Embryonic facial prominence (tissue), 1 donor: Measurements from ENCODE around the gene NHP2.

Experiments
- DNase-seq: peaks from one replicate; pipeline ENCODE4 v3.0.0-alpha.2; 2016; ENCODE audit errors: extremely low spot score

NHP2 gene

DNA sequence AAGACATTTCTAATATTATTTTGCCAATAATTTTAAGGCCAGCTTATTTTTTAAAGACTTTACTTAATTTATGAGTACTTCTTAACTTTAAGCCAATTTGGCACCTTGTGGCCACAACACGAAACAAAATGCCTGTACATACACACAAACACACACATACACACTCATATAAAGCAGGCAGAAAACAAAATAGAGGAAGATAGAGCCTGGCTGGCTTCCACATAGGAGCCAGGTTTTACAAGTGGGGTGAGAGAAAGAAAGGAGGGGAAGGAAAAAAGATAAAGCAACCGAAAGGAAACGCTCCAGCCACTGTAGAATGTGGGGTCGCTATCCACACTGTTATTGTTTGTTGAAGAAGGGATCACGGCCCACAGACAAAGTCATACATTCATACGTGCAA, 23.1 kb upstream of the NHP2 start:
- DNase-seq = no peak

DNA sequence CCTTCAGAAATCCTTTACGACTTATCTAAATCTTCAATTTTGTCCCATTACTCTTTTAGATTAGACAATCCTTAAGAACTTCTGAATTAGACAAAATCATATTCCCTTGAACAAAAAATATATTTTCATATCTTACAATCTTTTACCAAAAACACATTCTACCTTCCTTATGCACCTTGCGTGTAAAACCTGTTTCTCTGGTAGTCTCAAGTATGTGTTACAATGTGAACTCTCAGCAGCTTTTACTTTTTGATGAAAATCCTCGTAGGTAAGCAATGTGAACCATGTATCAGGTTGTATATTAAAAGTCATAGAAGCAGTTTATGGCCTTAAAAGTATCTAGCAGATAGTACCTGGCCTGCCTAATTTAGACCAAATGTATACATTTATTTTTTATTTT, 20.8 kb upstream of the NHP2 start:
- no peak for DNase-seq

DNA sequence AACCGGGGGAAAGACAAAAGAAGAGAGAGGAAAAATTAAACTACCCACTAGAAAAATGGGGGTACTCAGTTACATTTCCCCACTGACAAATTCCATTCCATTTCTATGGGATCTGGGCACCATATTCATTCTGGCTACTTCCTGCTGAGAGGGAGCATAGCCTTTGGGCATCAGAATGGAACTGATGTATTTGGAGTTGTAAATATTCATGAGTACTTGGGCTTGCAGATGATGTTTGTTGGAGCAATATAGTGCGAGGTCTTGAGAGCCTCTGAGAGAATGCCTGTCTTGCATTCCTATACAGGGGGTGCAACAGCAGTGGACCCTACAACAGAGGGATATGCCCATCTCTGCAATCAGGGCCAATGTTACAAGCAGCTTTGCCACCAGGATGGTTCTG, 16.8 kb upstream of the NHP2 start:
- no peak for DNase-seq

DNA sequence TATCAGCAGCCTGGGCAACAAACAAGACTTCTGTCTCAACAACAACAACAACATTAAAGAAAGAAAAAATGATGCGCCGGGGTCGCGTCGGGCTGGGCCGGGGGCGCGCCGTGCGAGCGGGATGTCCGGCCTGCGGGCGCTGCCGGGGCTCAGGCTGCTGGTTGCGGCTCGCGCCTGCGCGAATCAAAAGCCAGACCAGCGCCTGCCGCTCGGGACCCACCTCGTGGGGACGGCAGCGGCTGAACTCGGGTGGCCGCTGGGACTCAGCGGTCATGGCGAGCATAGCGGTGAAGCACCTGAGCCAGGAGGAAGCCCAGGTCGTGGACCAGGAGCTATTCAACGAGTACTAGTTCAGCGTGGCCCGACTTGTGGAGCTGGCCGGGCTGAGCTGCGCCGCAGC, 11.9 kb upstream of the NHP2 start:
- DNase-seq = no peak

DNA sequence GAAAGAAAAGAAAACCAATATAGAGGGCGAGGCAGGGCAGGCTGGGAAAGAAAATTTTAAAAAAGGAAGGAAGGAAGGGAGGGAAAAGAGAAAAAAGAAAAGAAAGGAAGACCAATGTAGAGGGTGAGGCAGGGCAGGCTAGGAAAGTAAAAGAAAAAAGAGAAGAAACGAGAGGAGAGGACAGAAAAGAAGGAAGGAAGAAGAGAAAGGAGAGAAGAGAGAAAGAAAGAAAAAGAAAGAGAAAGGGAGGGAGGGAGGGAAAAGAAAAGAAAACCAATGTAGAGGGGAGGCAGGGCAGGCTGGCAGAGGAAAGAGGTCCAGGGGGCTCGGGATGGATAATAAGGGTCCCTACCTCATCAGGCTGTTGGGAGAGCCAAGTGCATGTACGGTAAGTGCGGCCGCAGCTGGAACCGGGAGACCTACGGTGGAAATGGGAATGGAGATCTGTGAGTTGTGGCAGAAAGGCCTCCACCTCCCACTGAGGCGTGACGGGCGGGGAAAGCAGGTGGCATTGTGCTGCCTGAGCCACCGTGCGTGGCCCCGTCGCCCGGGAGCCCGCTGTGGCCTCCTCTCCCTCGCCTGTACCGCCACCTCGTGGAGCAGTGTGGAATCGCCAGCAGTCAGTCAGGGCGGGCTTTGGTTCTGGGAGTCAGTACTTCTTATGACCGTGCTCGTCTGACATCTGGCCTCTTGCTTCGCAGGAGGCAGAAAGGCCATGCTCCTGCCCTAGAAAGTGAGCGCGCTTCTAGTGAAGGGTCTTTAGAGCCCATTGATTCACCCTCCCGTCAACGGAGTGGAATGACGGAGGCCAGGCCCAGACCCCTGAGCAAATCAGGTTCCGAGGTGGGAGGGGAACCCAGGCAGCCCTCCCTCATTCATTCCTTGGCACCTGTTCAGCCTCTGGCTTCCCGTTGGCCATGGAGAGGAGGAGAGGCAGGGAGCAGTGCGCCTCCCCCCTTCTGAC, 10.4 kb upstream of the NHP2 start:
- DNase-seq = no peak

DNA sequence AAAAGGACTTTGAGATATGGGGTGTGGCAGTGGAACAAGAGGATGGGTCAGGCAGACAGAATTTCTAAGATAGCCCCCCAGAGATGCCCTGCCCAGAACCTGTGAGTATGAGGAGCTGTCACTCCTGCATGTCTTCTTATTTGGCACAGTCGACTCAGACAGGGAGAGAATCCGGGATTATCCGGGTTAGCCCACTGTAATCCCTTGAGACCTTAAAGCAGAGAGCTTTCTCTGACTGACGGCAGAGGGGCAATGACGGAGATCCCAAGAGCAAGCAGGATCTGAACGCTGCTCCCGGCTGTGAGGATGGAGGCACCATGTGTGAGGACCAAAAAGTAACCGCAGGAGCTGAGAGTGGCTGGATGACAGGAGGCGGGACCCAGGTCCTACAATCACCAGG, 8.8 kb upstream of the NHP2 start:
- DNase-seq = no peak

DNA sequence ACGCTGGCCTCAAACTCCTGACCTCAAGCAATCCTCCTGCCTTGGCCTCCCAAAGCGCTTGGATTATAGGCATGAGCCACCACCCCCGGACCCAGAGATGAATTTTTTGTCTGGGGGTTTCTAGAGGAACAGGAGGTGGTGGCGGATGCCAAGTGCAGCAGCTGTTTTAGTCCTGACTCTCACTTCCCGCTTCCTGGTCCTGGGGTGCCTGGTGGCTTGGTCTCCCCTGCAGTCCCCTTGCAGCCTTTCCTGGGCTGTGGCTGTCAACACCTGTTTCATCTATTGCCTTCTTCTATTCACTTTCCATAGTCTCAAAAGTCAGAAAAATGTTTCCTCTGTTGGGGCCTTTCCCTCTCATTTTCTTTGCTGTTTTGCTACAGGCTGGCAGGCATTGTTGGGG, 6.5 kb upstream of the NHP2 start:
- no peak for DNase-seq

DNA sequence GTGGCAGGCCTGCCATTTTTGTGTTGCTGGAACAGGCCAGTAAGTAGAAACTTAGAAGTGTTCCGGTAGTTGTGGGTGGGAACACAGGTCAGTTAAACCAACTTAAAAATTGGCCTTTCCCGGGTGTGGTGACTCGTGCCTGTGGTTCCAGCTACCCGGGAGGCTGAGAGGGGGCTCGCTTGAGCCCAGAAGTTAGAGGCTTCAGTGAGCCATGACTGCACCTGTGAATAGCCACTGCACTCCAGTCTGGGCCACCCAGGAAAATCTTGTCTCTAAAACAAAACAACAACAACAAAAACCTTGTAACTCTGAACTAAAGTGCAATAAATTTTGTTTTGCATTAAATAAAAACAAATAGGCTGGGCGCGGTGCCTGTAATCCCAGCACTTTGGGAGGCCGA, 1.4 kb upstream of the NHP2 start:
- DNase-seq = no peak

DNA sequence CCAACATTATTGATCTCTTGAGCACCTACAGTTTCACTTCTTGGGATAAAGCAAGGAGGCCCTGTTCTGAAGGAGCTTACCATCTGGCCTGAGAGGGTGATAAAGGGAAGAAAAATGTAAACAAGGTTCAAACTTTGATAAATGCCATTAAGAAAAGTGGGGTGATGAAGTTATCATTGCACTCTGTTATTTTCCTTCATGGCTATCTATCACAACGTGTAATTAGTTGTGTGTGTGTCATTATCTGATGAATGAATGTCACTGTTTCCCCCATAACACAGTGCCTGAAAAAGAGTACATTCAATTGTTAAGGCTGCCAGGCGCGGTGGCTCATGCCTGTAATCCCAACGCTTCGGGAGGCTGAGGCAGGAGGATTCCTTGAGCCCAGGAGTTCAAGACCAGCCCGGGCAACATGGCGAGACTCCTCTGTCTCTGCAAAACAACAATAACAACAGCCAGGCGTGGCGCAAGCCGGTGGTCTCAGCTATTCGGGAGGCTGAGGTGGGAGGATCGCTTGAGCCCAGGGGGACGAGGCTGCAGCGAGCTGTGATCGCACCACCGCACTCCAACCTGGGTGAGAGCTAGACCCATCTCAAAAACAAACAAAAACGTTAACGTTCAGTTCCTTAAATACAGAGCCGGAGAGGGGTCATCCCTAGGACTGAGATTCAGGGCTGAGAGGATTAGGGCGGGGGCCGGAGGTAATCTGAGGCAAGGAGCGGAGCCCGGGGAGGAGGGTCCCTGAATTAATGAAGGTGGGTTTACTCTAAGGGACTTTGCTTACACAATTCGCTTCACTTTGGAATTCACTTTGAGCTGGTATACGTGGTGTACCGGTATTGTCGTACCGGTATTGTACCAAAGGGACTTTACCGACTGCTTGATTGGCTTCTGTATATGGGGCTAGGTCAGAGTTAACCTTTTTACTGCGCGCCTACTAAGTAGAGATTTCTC, 917 bp downstream of the NHP2 start:
- DNase-seq = no peak

DNA sequence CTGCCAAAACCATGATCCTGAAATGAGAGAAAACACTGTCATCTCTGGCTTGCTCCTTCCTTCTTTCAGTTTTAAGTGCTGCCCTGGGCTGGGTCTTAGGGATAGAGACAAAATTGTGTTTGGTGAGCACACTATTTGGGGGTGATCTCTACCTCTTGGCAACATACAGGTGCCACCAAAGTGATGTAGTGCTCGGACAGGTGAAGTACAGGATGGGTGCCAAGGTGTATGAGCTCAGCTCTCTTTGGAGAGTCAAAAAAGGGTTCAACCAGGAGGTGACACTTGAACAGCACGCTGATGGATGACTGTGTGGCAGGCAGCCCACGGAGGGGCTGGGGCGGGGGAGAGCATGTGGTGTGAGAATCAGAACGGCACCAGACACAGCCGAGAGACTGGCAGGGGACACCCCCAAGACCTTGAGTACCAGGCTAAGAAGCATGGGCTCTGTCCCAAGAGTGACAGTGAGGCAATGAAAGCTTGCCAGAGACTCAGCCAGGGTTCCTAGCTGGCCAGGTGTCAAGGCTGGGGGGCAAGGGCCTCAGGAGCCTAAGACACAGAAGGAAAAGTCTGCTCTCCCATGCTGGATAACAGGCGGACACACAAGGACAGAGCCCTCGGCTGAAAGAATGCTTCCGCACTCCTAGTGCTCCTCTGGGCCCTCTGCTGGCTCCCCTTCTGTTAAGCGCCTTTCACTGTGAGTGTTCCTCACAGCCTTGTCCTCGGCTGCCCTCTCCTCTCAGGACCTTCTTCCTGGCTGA, 2.5 kb downstream of the NHP2 start:
- no peak for DNase-seq

DNA sequence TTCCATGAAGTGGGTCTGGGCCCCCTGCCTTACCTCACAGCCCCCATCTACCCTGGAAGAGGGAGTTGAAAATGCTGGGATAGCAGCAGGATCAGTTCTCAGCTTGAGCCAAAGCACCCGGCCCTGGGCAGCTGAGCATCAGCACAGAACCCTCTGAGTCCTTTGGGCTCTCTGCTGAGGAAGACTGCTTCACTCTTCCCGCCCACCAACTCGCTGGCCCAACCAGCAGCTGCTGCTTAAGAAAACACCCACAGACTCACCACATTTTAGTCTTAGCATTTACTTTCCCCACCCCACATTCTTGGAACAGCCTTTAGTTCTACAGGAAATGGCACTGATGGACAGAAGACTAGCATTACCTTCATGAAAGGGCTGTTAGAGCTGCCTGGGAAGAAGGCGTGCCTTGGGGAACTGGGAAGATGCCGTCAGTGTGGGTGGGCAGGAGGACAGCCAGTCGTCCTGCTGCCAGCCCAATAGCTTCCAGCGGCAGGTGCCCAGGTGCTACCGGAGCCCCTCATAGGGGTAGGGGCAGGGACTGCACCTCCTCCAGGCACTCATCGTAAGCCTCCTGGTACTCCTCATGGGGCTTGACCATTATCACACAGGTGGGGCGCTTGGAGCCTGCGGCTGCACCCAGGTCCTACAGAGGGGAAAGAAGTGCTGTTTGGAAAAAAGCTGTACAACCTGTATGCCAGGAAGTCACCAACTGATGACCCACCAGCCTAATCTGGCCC, 4.3 kb downstream of the NHP2 start:
- no peak for DNase-seq

DNA sequence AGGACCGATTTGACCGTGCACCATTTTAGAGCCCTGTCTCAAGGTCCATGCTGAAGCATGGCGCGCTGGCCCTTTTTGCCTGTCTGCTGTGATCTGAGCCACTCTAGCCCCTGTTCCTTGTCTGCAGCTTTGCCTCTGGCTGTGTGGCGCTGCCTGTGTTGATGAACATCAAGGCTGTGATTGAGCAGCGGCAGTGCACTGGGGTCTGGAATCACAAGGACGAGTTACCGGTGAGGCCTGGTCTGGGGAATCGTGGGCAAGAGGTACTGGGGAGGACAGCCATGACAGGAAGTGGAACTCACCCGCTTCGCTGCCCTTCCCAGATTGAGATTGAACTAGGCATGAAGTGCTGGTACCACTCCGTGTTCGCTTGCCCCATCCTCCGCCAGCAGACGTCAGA, 6.3 kb downstream of the NHP2 start:
- DNase-seq = no peak

DNA sequence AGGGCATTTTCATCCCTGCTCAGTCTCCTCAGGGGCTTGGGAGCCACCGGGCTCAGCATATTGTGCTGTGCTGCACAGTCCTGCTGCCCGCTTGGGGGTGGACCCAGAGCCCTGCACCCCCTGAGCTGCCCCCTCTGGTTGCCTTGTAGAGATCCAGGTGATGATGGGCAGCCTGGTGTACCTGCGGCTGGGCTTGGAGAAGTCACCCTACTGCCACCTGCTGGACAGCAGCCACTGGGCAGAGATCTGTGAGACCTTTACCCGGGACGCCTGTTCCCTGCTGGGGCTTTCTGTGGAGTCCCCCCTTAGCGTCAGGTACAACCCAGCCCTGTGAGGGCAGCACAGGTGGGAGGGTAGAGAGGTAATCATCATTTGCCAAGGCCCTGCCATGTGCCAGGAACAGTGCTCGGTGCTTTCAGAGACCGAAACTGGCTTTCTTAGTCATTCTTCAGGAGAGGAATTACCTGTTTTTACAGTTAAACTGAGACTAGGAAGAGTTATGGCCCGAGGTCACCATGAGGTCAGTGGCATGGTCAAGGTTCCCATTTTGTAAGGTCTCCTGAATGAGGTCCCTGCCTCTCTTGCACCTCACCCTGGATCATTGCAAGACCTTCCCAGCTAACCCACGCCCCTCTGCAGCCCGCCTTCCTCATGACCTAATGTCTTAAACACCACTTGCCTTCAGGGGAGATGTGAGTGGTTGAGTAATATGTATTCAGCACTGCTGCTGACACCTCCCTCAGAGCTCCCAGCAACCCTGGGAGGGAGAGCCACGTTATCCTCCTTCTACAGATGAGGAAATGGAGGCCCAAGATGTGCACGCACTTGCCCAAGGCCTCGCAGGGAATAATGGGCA, 7.5 kb downstream of the NHP2 start:
- DNase-seq = no peak

DNA sequence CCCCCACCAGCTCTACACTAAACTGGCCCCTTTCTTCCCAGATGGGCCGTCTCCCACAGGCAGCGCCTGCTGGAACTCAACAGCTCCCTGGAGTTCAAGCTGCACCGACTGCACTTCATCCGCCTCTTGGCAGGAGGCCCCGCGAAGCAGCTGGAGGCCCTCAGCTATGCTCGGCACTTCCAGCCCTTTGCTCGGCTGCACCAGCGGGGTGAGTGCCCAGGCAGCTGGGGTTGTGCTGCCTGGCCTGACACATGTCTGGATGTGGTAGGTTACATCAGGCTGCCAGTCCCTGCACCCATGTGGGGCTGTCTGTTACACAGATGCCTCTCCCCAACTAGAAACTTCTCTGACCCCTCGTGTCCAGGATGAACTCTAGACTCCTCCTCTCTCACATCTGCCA, 9.8 kb downstream of the NHP2 start:
- DNase-seq = no peak

DNA sequence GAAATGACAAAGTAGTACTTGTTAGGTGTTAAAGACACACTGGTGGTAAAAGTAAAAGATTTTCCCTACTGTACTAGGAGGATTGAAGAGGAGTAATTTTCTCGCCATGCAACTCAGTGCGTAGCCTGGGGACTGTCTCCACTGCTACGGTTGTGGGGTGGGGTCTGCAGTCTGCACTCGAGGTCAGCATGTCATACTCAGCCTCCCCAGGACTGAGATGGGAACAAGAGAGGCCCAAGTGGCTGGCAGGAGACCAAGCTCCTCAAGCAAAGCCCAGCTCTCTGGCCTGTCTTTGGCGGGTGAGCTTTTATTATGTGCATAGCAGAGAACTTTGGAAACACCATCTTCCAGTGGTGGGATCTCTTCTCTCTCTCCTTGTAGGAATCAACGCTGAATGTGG, 10.4 kb downstream of the NHP2 start:
- no peak for DNase-seq

DNA sequence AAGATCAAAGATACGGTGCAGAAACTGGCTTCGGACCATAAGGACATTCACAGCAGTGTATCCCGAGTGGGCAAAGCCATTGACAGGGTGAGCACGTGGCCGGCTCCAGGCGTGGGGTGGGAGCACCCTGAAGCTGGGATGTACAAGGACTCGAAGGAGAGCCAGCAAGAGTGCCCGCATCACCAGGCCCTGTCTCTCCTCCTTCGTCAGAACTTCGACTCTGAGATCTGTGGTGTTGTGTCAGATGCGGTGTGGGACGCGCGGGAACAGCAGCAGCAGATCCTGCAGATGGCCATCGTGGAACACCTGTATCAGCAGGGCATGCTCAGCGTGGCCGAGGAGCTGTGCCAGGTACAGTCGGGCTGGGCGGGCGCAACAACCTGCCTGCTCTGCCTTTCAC, 11.0 kb downstream of the NHP2 start:
- no peak for DNase-seq

DNA sequence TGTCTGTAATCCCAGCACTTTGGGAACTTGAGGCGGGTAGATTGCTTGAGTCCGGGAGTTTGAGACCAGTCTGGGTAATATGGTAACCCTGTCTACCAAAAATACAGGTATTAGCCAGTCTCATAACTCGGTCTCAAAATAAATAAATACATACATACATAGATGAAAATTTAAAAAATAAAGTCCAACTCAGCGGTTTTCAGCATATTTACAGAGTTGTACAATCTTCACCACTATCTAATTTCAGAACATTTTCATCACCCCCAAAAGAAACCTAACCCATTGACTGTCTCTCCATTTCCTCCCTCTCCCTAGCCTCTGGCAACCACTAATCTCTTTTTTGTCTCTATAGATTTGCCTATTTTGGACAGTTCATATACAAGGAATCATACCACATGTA, 12.1 kb downstream of the NHP2 start:
- no peak for DNase-seq

DNA sequence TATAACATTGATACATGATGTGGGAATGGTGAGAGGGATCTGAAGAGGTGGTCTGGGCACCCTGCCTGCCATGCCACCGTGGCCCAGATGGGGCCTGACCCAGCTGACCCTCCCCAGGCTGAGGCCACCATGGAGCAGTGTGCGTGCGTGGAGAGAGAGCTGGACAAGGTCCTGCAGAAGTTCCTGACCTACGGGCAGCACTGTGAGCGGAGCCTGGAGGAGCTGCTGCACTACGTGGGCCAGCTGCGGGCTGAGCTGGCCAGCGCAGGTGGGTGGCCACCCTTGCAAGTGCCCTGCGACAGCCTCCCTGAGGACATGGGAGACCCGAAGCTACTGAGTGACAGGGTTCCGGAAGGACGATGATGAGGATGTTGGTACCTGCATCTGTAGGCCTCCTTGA, 15.7 kb downstream of the NHP2 start:
- no peak for DNase-seq

DNA sequence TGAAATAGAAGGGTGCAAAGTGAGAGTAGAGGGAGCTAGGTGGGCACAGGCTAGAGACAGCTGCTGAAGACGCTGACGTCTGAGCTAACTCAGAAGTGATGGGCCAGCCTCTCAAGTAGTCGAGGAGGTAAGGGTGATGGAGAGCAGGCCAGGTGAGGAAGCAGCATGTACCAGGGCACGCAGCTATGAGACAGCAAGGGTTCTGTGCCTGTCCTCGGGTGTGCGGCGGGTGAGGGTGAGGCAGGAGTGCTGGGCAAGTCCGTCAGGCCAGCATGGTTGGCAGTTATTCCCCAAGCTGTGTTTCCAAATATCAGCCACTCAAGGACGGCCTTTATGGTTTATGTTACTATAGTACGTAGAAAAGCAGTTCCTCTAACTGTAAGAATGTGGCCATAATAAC, 16.7 kb downstream of the NHP2 start:
- DNase-seq = no peak

DNA sequence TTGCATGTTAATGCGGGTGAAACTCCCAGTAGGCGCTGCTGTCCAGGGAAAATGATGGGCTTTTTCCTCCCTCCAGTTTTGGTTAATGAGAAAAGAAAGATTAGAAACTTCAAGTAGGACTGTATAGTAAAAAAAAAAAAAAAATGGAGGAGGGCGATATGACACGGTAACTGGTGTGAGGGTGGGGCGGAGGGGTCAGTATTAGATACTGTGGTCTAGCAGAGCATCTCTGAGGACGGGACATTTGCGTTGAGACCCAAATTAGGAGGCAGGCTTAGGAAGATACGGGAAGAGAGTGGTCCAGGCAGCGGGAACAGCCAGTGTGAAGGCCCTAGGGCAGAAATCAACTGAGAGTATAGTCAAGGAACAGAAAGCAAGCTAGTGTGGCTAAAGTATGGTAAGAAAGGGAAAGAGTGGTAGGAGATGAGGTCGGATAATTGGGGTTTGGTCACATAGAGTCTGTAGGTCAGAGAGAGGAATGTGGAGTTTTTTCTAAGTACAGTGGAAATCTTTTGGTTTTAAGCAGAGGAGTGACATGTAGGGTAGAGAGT, 22.2 kb downstream of the NHP2 start:
- no peak for DNase-seq
